ENCODE data around the gene QPRT.
"Not testable (repeated sequence)": the region's sequence is repeated elsewhere in the genome, so short reads cannot be mapped to it uniquely, and the experiment has no call there.

The QPRT gene
- 3.0 to 5.5 reads per million in 2 donors for total RNA-seq

DNA sequence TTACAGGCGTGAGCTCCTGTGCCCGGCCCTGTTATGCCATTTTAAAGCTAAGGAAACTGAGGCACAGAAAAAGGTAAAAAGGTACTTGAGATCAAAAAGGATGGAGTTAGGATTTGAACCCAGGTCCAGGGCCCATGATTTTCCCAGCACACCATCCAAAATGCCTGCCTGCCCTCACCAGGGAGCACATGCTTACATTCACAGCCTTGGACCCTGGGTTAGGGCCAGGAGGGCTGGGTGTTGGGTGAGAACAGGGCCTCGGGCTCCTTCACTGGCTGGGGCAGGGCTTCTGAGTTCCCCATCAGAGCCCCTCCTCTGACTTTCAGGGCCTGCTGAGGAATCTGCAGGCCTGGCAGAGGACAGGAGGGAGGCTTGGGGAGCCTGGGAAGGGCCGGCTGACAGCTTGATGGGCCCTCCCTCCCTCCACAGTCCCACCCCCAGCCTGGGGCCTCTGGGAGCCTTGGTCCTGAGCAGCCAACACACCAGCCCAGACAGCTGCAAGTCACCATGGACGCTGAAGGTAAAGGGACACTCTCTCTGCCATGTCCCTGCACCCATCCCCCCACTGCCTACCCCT, at the start of gene QPRT:
QPRT (plus strand) TSS at position 490 of the 577 bp plus-strand sequence; CDS start at position 508, 18 bp downstream.
- DNase-seq, result no peak

GRCh38 chr16:29629318-29629717, 49.7 kb upstream of the QPRT start:
- not testable (repeated sequence) for DNase-seq

- not testable (repeated sequence) for DNase-seq
Observed at GRCh38 chr16:29631658-29632057, 47.3 kb upstream of the QPRT start.

- not testable (repeated sequence) for DNase-seq
Observed at GRCh38 chr16:29635902-29636301, 43.1 kb upstream of the QPRT start.

- not testable (repeated sequence) for DNase-seq
Observed at GRCh38 chr16:29636368-29636767, 42.6 kb upstream of the QPRT start.

- not testable (repeated sequence) for DNase-seq
Observed at GRCh38 chr16:29638751-29639150, 40.2 kb upstream of the QPRT start.

- no peak for DNase-seq
Observed at GRCh38 chr16:29641561-29641960, 37.4 kb upstream of the QPRT start.

DNA sequence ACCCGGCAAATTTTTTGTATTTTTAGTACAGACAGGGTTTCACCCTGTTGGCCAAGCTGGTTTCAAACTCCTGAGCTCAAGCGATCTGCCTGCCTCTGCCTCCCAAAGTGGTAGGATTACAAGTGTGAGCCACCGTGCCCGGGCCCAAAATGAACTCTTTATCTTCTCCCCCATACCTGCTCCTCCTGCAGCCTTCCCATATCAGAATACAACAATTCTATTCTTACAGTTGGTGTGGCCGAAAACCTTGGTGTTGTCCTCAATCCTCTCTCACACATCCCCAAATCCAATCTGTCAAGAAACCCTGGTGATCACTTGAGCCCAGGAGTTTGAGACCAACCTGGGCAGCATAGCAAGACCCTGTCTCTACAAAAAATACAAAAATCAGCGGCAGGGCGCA, 35.4 kb upstream of the QPRT start:
- DNase-seq, result no peak

- DNase-seq, result no peak
Observed at GRCh38 chr16:29644338-29644857, 34.6 kb upstream of the QPRT start.

- no peak for DNase-seq
Observed at GRCh38 chr16:29644973-29645693, 33.8 kb upstream of the QPRT start.

GRCh38 chr16:29645694-29646187, 33.2 kb upstream of the QPRT start:
- DNase-seq, result no peak

DNA sequence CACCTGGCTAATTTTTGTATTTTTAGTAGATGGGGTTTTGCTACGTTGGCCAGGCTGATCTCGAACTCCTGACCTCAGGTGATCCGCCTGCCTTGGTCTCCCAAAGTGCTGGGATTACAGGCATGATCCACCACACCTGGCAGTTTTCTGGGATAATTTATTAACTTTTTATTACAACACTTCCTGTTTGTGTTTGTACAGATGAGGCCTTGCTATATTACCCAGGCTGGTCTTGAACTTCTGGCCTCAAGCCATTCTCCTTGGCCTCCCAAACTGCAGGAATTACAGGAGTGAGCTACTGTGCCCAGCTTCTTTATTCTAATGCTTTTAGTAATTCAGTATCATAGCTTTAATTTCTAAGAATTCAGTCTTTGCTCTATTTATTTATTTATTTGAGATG, 32.0 kb upstream of the QPRT start:
- DNase-seq, result no peak

- DNase-seq, result no peak
Observed at GRCh38 chr16:29649588-29650494, 29.1 kb upstream of the QPRT start.

DNA sequence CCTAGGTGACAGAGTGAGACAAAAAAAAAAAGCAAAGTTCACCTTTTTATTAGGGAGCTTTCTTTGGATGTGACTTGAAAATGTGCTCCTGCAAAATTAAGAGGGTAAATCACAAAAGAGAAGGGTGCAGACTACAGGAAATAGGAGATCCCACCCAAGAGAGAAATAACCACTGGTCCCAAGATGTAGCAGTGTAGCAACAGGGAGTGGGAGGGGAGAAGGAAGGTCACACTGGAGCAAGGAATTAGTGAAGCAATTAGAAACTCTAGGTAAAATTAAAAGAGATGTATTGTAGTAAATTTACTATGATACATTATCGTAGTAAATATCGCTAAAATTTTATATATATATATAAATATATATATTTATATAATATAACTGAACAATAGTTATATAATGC, 28.2 kb upstream of the QPRT start:
- DNase-seq, result no peak

- no peak for DNase-seq
Observed at GRCh38 chr16:29651774-29652349, 27.1 kb upstream of the QPRT start.

DNA sequence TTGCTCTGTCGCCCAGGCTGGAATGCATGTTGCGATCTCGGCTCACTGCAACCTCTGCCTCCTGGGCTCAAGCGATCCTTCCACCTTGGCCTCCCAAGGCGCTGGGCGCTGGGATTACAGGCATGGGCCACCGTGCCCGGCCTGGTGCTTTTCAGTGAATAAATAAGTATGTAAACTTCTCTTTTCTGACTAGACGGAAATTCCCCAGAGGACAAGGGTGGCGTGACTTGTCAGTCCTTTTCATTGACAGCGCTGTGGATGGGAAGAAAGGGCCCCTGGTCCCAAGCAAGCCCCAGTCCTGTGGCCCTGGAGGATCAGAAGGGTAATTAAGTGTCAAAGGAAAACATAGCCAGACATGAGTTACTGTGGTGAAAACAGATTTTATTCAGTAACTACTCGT, 25.5 kb upstream of the QPRT start:
- no peak for DNase-seq

DNA sequence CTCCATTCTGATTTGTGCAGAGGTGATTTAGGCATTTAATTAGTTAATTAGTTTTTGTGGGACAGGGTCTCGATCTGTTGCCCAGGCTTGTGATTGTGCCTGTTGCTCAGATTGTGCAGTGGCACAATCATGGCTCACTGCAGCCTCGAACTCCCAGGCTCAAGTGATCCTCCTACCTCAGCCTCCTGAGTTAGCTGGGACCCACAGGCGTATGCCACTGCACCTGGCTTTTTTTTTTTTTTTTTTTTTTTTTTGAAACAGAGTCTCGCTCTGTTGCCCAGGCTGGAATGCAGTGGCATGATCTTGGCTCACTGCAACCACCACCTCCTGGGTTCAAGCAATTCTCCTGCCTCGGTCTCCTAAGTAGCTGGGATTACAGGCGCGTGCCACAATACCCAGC, 25.1 kb upstream of the QPRT start:
- not testable (repeated sequence) for DNase-seq

GRCh38 chr16:29656688-29657523, 22.1 kb upstream of the QPRT start:
- DNase-seq, result no peak

DNA sequence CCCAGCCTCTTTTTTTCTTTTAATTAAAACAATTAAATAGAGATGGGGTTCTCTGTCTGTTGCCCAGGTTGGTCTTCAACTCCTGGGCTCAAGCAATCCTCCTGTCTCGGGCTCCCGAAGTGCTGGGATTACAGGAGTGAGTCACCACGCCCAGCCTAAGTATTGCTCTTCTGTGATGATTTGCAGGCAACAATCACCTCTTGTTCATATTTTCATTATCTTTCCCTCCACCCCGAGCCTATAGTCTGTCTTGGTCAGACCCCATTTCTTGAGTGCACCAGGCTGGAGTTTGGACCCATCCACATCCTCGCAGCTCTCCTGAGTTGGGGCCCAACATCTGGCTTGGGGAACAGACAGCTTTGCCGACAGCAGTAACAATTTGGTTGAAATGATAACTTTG, 20.3 kb upstream of the QPRT start:
- DNase-seq, result no peak

- DNase-seq, result no peak
Observed at GRCh38 chr16:29662000-29662728, 16.8 kb upstream of the QPRT start.

DNA sequence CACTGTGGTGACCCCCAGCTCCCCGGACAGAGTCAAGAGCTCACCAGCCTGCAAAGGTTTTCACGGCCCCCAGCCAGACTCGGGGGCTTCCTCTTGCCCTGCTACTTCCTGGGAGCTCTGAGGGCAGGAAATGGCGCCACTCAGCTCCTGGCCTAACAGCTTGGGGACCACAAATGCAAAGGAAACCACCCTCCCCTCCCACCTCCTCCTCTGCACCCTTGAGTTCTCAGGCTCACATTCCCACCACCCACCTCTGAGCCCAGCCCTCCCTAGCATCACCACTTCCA, 16.3 kb upstream of the QPRT start:
- DNase-seq, result peak; percentile 30
